ENCODE measurements around the gene CD44. TPM values are rescaled to one million over a fixed set of nuclear protein-coding genes. Genes with fewer than 3 reads are reported as not detected.

Gene CD44
- total RNA-seq, 2 experiments from 2014 or later = 449 to 455 TPM

- CTCF ChIA-PET = interaction anchor here (0.9 to 2.9 kb wide), 8 partner anchors 8 to 225 kb away, joined by 3 to 15 read pairs (median 4); no protein-coding TSS in a partner anchor
- POLR2A ChIA-PET = interaction anchor here (0.6 to 3.0 kb wide), 13 partner anchors 8 to 1106 kb away, joined by 3 to 21 read pairs (median 5); partner anchors contain the start of gene CD44
Observed at GRCh38 chr11:35166369-35167360, 27.7 kb downstream of the CD44 start.

GRCh38 chr11:35167426-35167954, 28.5 kb downstream of the CD44 start:
- ChIA-PET CTCF (interaction anchor here (0.9 to 2.9 kb wide), 5 partner anchors 10 to 224 kb away, joined by 3 to 15 read pairs (median 4); no protein-coding TSS in a partner anchor), POLR2A (interaction anchor here (0.8 to 3.0 kb wide), 5 partner anchors 10 to 1107 kb away, joined by 3 to 18 read pairs (median 4); partner anchors contain the start of gene CD44)

GRCh38 chr11:35168671-35169070, 29.7 kb downstream of the CD44 start:
- POLR2A ChIA-PET = no interaction called here
- CTCF ChIA-PET = interaction anchor here (0.9 to 1.7 kb wide), 2 partner anchors 18 to 22 kb away, joined by 3 to 5 read pairs; no protein-coding TSS in a partner anchor

GRCh38 chr11:35169112-35169511, 30.1 kb downstream of the CD44 start:
- ChIA-PET CTCF (interaction anchor here (1.7 kb wide), 1 partner anchor 22 kb away, joined by 5 read pairs; no protein-coding TSS in a partner anchor), POLR2A (no interaction called here)

GRCh38 chr11:35169754-35170153, 30.8 kb downstream of the CD44 start:
- ChIA-PET CTCF (no interaction called here), POLR2A (no interaction called here)

- POLR2A ChIA-PET = no interaction called here
- CTCF ChIA-PET = no interaction called here
Observed at GRCh38 chr11:35170503-35170902, 31.5 kb downstream of the CD44 start.

GRCh38 chr11:35171226-35171625, 32.3 kb downstream of the CD44 start:
- ChIA-PET CTCF (interaction anchor here (1.4 kb wide), 1 partner anchor 12 kb away, joined by 5 read pairs; no protein-coding TSS in a partner anchor), POLR2A (interaction anchor here (0.7 kb wide), 1 partner anchor 14 kb away, joined by 3 read pairs; no protein-coding TSS in a partner anchor)

GRCh38 chr11:35173011-35173511, 34.1 kb downstream of the CD44 start:
- ChIA-PET CTCF (interaction anchor here (1.1 to 1.2 kb wide), 2 partner anchors 11 to 142 kb away, joined by 3 read pairs; no protein-coding TSS in a partner anchor), POLR2A (interaction anchor here (1.8 to 3.2 kb wide), 2 partner anchors 27 to 29 kb away, joined by 5 to 12 read pairs; no protein-coding TSS in a partner anchor)

- CTCF ChIA-PET = interaction anchor here (1.1 to 2.0 kb wide), 4 partner anchors 8 to 143 kb away, joined by 3 to 7 read pairs (median 3); no protein-coding TSS in a partner anchor
Observed at GRCh38 chr11:35173616-35174566, 34.9 kb downstream of the CD44 start.

GRCh38 chr11:35174666-35175065, 35.7 kb downstream of the CD44 start:
- POLR2A ChIA-PET = interaction anchor here (1.1 to 3.2 kb wide), 5 partner anchors 8 to 168 kb away, joined by 4 to 12 read pairs (median 5); no protein-coding TSS in a partner anchor
- CTCF ChIA-PET = interaction anchor here (1.2 to 2.0 kb wide), 2 partner anchors 9 to 29 kb away, joined by 3 to 7 read pairs; no protein-coding TSS in a partner anchor

More at GRCh38 chr11:35173616-35174566, 34.9 kb downstream of the CD44 start:
- POLR2A ChIA-PET = interaction anchor here (1.2 to 3.2 kb wide), 4 partner anchors 8 to 34 kb away, joined by 4 to 12 read pairs (median 6); no protein-coding TSS in a partner anchor

- ChIA-PET CTCF (interaction anchor here (0.7 to 1.7 kb wide), 6 partner anchors 10 to 171 kb away, joined by 3 to 5 read pairs (median 4); no protein-coding TSS in a partner anchor), POLR2A (interaction anchor here (1.1 to 2.4 kb wide), 5 partner anchors 10 to 39 kb away, joined by 4 to 10 read pairs (median 5); partner anchors contain the start of gene CD44)
Observed at GRCh38 chr11:35177370-35177769, 38.4 kb downstream of the CD44 start.

- ChIA-PET POLR2A (interaction anchor here (0.5 to 2.4 kb wide), 7 partner anchors 11 to 118 kb away, joined by 3 to 10 read pairs (median 4); partner anchors contain the start of gene CD44), CTCF (interaction anchor here (0.7 to 1.7 kb wide), 6 partner anchors 11 to 357 kb away, joined by 3 to 5 read pairs (median 4); no protein-coding TSS in a partner anchor)
Observed at GRCh38 chr11:35178067-35178805, 39.3 kb downstream of the CD44 start.

GRCh38 chr11:35178873-35179272, 39.9 kb downstream of the CD44 start:
- ChIA-PET CTCF (interaction anchor here (0.7 to 1.4 kb wide), 2 partner anchors 13 to 358 kb away, joined by 3 read pairs; no protein-coding TSS in a partner anchor), POLR2A (interaction anchor here (0.5 to 2.4 kb wide), 5 partner anchors 13 to 118 kb away, joined by 3 to 10 read pairs (median 4); partner anchors contain the start of gene CD44)

- ChIA-PET CTCF (interaction anchor here (1.4 kb wide), 1 partner anchor 14 kb away, joined by 3 read pairs; no protein-coding TSS in a partner anchor), POLR2A (interaction anchor here (1.1 kb wide), 1 partner anchor 35 kb away, joined by 3 read pairs; no protein-coding TSS in a partner anchor)
Observed at GRCh38 chr11:35179466-35180135, 40.6 kb downstream of the CD44 start.

- CTCF ChIA-PET = interaction anchor here (1.3 kb wide), 1 partner anchor 13 kb away, joined by 3 read pairs; no protein-coding TSS in a partner anchor
- POLR2A ChIA-PET = no interaction called here
Observed at GRCh38 chr11:35180317-35181233, 41.6 kb downstream of the CD44 start.
